H9 (cell line): ENCODE results near the gene SNRNP200. TPM values are rescaled to one million over a fixed set of nuclear protein-coding genes. Genes with fewer than 3 reads are reported as not detected.

ENCODE experiments used
- DNase-seq: peaks from one replicate; pipeline ENCODE4 v3.0.0-alpha.2; 2017
- H2AFZ ChIP-seq: one replicate; pipeline ENCODE4 v1.6.1; 2013; ENCODE audit warnings: mild to moderate bottlenecking, low read length, control low read depth, moderate library complexity
- H2AK5ac ChIP-seq: 2 replicates; pipeline ENCODE4 v1.6.1; 2013; ENCODE audit warnings: low read length, control low read depth, mixed read lengths; ENCODE audit not compliant: insufficient read length
- H2BK120ac ChIP-seq: one replicate; pipeline ENCODE4 v1.6.1; 2013; ENCODE audit warnings: low read depth, mild to moderate bottlenecking, low read length, control low read depth, inconsistent platforms; ENCODE audit not compliant: poor library complexity, severe bottlenecking
- H2BK12ac ChIP-seq: 2 replicates; pipeline ENCODE4 v1.6.1; 2013; ENCODE audit warnings: low read length, control low read depth, mixed read lengths, low read depth; ENCODE audit not compliant: insufficient read length
- H2BK15ac ChIP-seq: 2 replicates; pipeline ENCODE4 v1.6.1; 2013; ENCODE audit warnings: low read depth, low read length, control low read depth
- H2BK20ac ChIP-seq: one replicate; pipeline ENCODE4 v1.6.1; 2013; ENCODE audit warnings: low read depth, mild to moderate bottlenecking, low read length, control low read depth, inconsistent platforms; ENCODE audit not compliant: poor library complexity, severe bottlenecking
- H2BK5ac ChIP-seq: 2 replicates; pipeline ENCODE4 v1.6.1; 2013; ENCODE audit warnings: low read length, control low read depth, mixed read lengths; ENCODE audit not compliant: insufficient read length
- H3K14ac ChIP-seq: 2 replicates; pipeline ENCODE4 v1.6.1; 2013; ENCODE audit warnings: low read length, control low read depth; ENCODE audit not compliant: insufficient read depth
- H3K18ac ChIP-seq: 2 replicates; pipeline ENCODE4 v1.6.1; 2013; ENCODE audit warnings: low read depth, mild to moderate bottlenecking, mixed read lengths, low read length, control low read depth; ENCODE audit not compliant: insufficient read length
- H3K23ac ChIP-seq: 2 replicates; pipeline ENCODE4 v1.6.1; 2013; ENCODE audit warnings: low read length, control low read depth, mixed read lengths, low read depth; ENCODE audit not compliant: insufficient read length
- H3K23me2 ChIP-seq: 2 replicates; pipeline ENCODE4 v1.6.1; 2013; ENCODE audit warnings: low read depth, mild to moderate bottlenecking, mixed read lengths, low read length, control low read depth; ENCODE audit not compliant: insufficient read length, poor library complexity, severe bottlenecking
- H3K27ac ChIP-seq: 2 replicates; pipeline ENCODE4 v1.5.1; 2013; ENCODE audit warnings: low read length, control low read depth, mixed read lengths, low read depth; ENCODE audit not compliant: insufficient read length
- H3K27me3 ChIP-seq: 2 replicates; pipeline ENCODE4 v1.6.1; 2013; ENCODE audit warnings: low read length, control low read depth, inconsistent platforms; ENCODE audit not compliant: insufficient read depth
- H3K4ac ChIP-seq: 2 replicates; pipeline ENCODE4 v1.6.1; 2013; ENCODE audit warnings: low read depth, mild to moderate bottlenecking, control low read depth, inconsistent platforms, low read length, moderate library complexity
- H3K4me1 ChIP-seq: 2 replicates; pipeline ENCODE4 v1.6.1; 2013; ENCODE audit warnings: low read length, control low read depth, inconsistent platforms; ENCODE audit not compliant: insufficient read depth
- H3K4me2 ChIP-seq: 2 replicates; pipeline ENCODE4 v1.6.1; 2013; ENCODE audit warnings: low read length, control low read depth, mixed read lengths; ENCODE audit not compliant: insufficient read length, insufficient read depth
- H3K56ac ChIP-seq: 2 replicates; pipeline ENCODE4 v1.6.1; 2013; ENCODE audit warnings: low read depth, mild to moderate bottlenecking, mixed read lengths, low read length, control low read depth; ENCODE audit not compliant: insufficient read length
- H3K79me1 ChIP-seq: 2 replicates; pipeline ENCODE4 v1.6.1; 2013; ENCODE audit warnings: low read depth, mild to moderate bottlenecking, moderate library complexity, low read length, control low read depth, inconsistent platforms; ENCODE audit not compliant: insufficient read depth, poor library complexity, severe bottlenecking
- H3K79me2 ChIP-seq: 2 replicates; pipeline ENCODE4 v1.6.1; 2013; ENCODE audit warnings: low read length, control low read depth, inconsistent platforms; ENCODE audit not compliant: insufficient read depth
- H3K9ac ChIP-seq: 2 replicates; pipeline ENCODE4 v1.6.1; 2013; ENCODE audit warnings: low read length, control low read depth, mixed read lengths; ENCODE audit not compliant: insufficient read length; ENCODE audit errors: extremely low read depth
- H3K9me3 ChIP-seq: one replicate; pipeline ENCODE4 v1.6.1; 2013; ENCODE audit warnings: low read depth, low read length, inconsistent platforms; ENCODE audit not compliant: control insufficient read depth
- H3T11ph ChIP-seq: one replicate; pipeline ENCODE4 v1.6.1; 2013; ENCODE audit warnings: mild to moderate bottlenecking, low read length, control low read depth, inconsistent platforms
- H4K20me1 ChIP-seq: one replicate; pipeline ENCODE4 v1.6.1; 2013; ENCODE audit not compliant: control insufficient read depth, insufficient read length, insufficient read depth
- H4K5ac ChIP-seq: 2 replicates; pipeline ENCODE4 v1.6.1; 2013; ENCODE audit warnings: low read depth, mild to moderate bottlenecking, mixed read lengths, low read length, control low read depth; ENCODE audit not compliant: insufficient read length
- H4K8ac ChIP-seq: replicated peaks from 2 replicates; pipeline ENCODE4 v1.6.1; 2013; ENCODE audit warnings: low read length, control low read depth, mixed read lengths, low read depth; ENCODE audit not compliant: insufficient read length
- H4K91ac ChIP-seq: 2 replicates; pipeline ENCODE4 v1.6.1; 2013; ENCODE audit warnings: low read depth, mild to moderate bottlenecking, moderate library complexity, mixed read lengths, low read length, control low read depth; ENCODE audit not compliant: insufficient read length
- H3K27ac Mint-ChIP-seq, 3 experiments: 2 replicates in 2 of 3; 3 replicates in 1 of 3; pipeline ENCODE4 v1.8.0; 2020 to 2021; ENCODE audit warnings: mixed read lengths in 3 of 3, mild to moderate bottlenecking in 1 of 3, moderate library complexity in 1 of 3
- H3K27me3 Mint-ChIP-seq: 2 replicates; pipeline ENCODE4 v1.8.0; 2021; ENCODE audit warnings: low read depth, mild to moderate bottlenecking, moderate library complexity, mixed read lengths
- H3K36me3 Mint-ChIP-seq, 3 experiments: 2 replicates in 2 of 3; 3 replicates in 1 of 3; pipeline ENCODE4 v1.8.0; 2020 to 2021; ENCODE audit warnings: low read depth in 3 of 3, mixed read lengths in 3 of 3; ENCODE audit not compliant: insufficient read depth in 1 of 3
- H3K4me1 Mint-ChIP-seq, 2 experiments: 2 replicates each; pipeline ENCODE4 v1.8.0; 2020; ENCODE audit warnings: mixed read lengths in 2 of 2
- H3K4me3 Mint-ChIP-seq, 2 experiments: 2 replicates in 1 of 2; 3 replicates in 1 of 2; pipeline ENCODE4 v1.8.0; 2020 to 2021; ENCODE audit warnings: mild to moderate bottlenecking in 2 of 2, mixed read lengths in 2 of 2, moderate library complexity in 1 of 2
- H3K9me3 Mint-ChIP-seq, 2 experiments: 2 replicates in 1 of 2; 3 replicates in 1 of 2; pipeline ENCODE4 v1.8.0; 2020; ENCODE audit warnings: mild to moderate bottlenecking in 2 of 2, mixed read lengths in 2 of 2, moderate library complexity in 1 of 2
- CTCF ChIP-seq: fragments of 200-600 bp; sonication (generic); conservative IDR thresholded peaks from 3 replicates; pipeline ENCODE4 v1.8.0; 2021; ENCODE audit warnings: antibody characterized with exemption, mild to moderate bottlenecking
- WGBS: extraction: QIAGEN DNeasy Blood & Tissue Kit; methylation state at CpG from one replicate; pipeline ENCODE4 v1.1.7; 2013; ENCODE audit warnings: missing lambda C conversion rate, low lambda C conversion rate, mixed read lengths; ENCODE audit not compliant: insufficient read length; ENCODE audit errors: extremely low coverage; 5-methylcytosine and 5-hydroxymethylcytosine counted together
- total RNA-seq: library from RNA; stranded (reverse); gene quantifications from 2 replicates; pipeline ENCODE4 v1.2.1, GENCODE V29; 2021

Gene SNRNP200
- total RNA-seq, 1 experiment from 2014 or later: 215 TPM

GRCh38 chr2:96326564-96326963, 21.2 kb upstream of the SNRNP200 start:
- Histone ChIP-seq H2AK5ac (no peak overlapping the region), H3K79me1 (no peaks in the 10 kb centered on the region), H2BK20ac (no peak overlapping the region), H2BK12ac (no peak overlapping the region), H3K79me2 (no peaks in the 10 kb centered on the region), H3K9me3 (no peaks in the 10 kb centered on the region), H3T11ph (no peak overlapping the region), H3K23ac (no peak overlapping the region), H4K8ac (no peak overlapping the region), H3K23me2 (peaks cover 5% of the 10 kb centered on the region), H3K14ac (no peak overlapping the region), H4K5ac (no peak overlapping the region), H2AFZ (no peak overlapping the region), H3K27ac (no peak overlapping the region), H3K4ac (no peak overlapping the region), H3K4me2 (no peak overlapping the region), H2BK120ac (no peak overlapping the region), H2BK5ac (no peak overlapping the region), H4K20me1 (no peaks in the 10 kb centered on the region), H3K27me3 (peaks cover 5% of the 10 kb centered on the region; the same call in 1 of the 2 replicates), H3K9ac (no peak overlapping the region), H3K4me1 (no peaks in the 10 kb centered on the region), H3K18ac (no peak overlapping the region), H2BK15ac (no peak overlapping the region), H4K91ac (no peak overlapping the region), H3K56ac (no peak overlapping the region)
- no peak for TF ChIP-seq CTCF
- Mint-ChIP-seq H3K4me3 (0 out of 5 replicates have a peak overlapping the region, but pooled peaks of 1 of the 2 experiments have one; percentile 2), H3K27ac (peak overlapping the region in 1 of 3 experiments; percentile 2; a peak in 1 of 7 replicates), H3K27me3 (peaks cover 40% of the 10 kb centered on the region), H3K9me3 (no peaks in the 10 kb centered on the region), H3K4me1 (peaks cover 14 to 16% of the 10 kb centered on the region in 2 experiments), H3K36me3 (peaks cover 22 to 25% (median 23%) of the 10 kb centered on the region in 3 experiments)
- no peak for DNase-seq
- no CpG with 5 or more reads among the region's 8 CpGs for WGBS
